ENCODE data around the gene SYT15B. TPM values are rescaled to one million over a fixed set of nuclear protein-coding genes. Genes with fewer than 3 reads are reported as not detected.
"Not testable (repeated sequence)": the region's sequence is repeated elsewhere in the genome, so short reads cannot be mapped to it uniquely, and the experiment has no call there.

SYT15B gene
- under 1 TPM; 0.23 to 0.32 TPM for total RNA-seq

DNA sequence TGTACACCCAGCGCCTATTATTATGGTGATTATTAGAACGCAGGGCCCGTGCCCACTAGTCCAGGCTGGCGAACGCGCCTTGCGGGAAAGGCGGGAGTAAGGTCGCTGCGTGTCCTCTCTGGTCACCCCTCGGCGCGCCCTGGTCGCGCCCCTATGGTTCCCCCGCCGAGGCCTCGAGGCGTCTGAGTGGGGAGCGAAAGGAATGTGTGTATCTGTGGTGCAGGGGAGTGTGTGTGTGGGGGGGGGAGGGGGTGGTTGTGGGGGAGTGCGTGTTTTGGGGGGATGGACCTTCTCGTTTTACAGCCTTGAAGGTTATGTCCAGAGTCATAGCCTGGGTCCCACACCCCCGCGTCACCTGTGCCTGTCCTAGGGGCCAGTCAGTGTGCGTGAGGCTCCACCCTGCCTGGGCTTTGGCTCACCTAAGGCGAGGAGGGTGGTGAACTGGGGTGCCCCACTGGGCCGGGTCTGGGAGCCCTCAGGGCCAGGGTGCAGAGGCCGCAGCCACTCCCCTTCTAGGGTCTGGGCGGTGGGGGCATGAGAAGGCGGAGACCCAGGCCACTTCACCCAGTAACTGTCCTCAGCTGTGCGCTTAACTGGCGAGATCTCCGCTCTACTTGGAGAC is at the start of gene SYT15B:
Gene SYT15B (minus strand): TSS at position 39 of the 622 bp plus-strand sequence. CDS start 952 bp downstream, outside the sequence.
- H3K27me3 Mint-ChIP-seq (ENCODE audit: low read depth); H3K4me3 Mint-ChIP-seq: not testable (repeated sequence)

DNA sequence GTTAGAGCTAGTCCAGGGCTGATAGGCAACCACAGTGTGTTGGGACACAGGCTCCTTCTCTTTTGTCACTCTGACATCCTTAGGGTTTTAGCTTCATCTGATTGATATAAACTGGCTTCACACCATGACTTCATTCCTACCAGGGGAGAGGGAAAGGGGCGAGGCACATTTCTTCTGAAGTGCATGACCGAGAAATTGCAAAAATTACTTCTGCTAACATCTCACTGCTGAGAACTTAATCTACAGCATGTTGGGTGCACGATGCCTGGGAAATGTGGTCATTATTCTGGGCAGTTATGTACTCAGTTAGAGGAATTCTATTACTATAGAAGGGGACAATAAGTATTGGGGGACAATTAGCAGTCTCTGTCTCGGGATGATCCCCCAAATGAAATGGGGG is 16.2 kb upstream of the SYT15B start:
- H3K4me3 Mint-ChIP-seq; H3K27ac Mint-ChIP-seq; H3K27me3 Mint-ChIP-seq (ENCODE audit: low read depth); DNase-seq; POLR2A ChIA-PET; H3K4me1 Mint-ChIP-seq (ENCODE audit: low read depth); H3K9me3 Mint-ChIP-seq (ENCODE audit: insufficient read depth); CTCF ChIA-PET; H3K36me3 Mint-ChIP-seq (ENCODE audit: low read depth); ATAC-seq: not testable (repeated sequence)

More for the DNA sequence above, at the start of gene SYT15B:
- ATAC-seq; H3K27ac Mint-ChIP-seq; CTCF ChIA-PET; DNase-seq; H3K36me3 Mint-ChIP-seq (ENCODE audit: low read depth); POLR2A ChIA-PET; H3K4me1 Mint-ChIP-seq (ENCODE audit: low read depth); H3K9me3 Mint-ChIP-seq (ENCODE audit: insufficient read depth): not testable (repeated sequence)

DNA sequence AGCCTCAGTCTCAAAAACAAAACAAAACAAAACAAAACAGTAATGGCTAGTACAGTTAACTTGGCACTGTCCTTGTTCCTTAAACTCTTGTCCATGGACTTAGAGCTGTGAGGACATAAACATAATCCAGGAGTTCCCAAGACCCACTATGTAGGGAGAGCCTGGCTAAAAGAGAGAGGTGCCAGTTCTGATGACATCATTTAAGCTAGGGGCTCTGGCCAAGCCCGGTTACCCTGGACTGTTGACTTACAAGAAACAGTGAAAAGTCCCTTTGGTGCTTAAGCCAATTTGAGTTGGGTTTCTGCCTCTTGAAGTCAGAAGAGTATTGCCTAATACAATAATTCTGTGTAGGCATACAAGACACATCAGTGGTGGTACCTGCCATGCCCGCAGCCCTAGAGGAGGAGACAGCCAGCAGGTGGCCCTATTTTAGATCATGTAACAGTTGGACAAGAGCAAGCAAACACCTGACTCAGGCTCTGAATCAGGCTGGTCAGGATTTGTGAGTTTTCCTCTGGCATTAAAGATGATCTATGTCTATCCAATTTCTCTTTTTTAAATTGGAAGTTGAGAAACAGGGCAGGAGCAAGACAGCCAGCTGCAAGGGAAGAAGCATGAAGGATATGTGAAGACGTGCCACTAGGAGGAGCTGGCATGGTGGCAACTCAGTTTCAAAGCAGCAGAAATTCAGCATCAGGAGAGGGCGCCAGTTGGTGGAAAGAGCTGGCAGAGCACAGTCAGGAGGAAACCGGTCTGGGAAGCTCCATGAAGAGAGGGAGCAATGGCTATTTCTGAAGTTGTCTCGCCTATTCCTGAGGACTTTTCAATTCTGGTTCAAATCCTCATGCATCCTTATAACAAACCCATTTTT is 12.2 kb upstream of the SYT15B start:
- H3K4me3 Mint-ChIP-seq; CTCF ChIA-PET; H3K27me3 Mint-ChIP-seq (ENCODE audit: low read depth); DNase-seq; ATAC-seq; H3K36me3 Mint-ChIP-seq (ENCODE audit: low read depth); H3K27ac Mint-ChIP-seq; H3K9me3 Mint-ChIP-seq (ENCODE audit: insufficient read depth); POLR2A ChIA-PET; H3K4me1 Mint-ChIP-seq (ENCODE audit: low read depth): not testable (repeated sequence)

DNA sequence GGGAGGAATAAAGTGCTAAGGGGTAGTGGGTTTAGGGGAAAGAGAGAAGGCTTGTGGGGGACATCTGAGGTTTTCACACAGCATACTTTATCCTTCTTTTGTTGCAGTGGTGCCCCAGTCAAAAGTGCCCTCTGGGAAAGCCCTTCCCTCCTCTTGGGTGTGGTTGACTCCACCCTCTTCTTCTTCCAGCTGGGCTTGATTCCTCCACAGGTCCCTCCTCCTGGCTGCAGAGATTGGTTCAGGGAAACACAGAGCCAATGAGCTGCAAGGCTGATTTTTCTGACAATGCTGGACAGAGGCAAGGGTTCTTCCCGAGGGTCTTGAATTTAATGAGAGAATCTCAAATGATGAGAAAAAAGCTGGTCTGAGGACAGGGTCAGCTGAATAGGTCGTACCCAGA is 7.4 kb upstream of the SYT15B start:
- H3K4me3 Mint-ChIP-seq; CTCF ChIA-PET; ATAC-seq; DNase-seq; H3K27me3 Mint-ChIP-seq (ENCODE audit: low read depth); H3K4me1 Mint-ChIP-seq (ENCODE audit: low read depth); H3K27ac Mint-ChIP-seq; H3K9me3 Mint-ChIP-seq (ENCODE audit: insufficient read depth); H3K36me3 Mint-ChIP-seq (ENCODE audit: low read depth); POLR2A ChIA-PET: not testable (repeated sequence)

DNA sequence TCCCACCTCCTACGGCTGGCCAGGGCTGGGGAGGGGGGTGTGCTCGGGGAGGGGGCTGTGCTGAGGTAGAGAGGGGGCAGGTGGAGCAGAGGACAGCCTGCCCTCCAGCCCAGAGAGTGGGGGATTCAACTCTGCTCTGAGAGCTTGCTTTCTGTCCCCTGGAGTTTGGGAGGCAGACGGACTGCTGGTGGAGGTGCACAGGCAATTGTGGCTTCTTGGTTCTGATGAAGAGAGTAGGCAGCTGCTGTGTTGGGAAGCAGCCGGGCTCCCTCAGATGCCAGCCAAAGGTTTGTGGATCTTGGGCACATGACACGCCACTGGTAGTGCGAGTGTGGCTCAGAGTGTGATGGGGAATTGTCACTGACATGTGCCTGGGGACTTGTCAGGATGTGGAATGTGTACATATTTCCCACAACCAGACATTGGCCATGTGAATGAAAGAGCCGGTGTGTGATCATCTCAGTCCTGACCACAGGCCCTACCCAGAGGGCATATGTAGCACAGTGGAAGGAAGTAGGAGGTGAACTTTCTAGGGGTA is 5.3 kb upstream of the SYT15B start:
- H3K9me3 Mint-ChIP-seq (ENCODE audit: insufficient read depth); POLR2A ChIA-PET; H3K27me3 Mint-ChIP-seq (ENCODE audit: low read depth); H3K4me1 Mint-ChIP-seq (ENCODE audit: low read depth); H3K4me3 Mint-ChIP-seq; DNase-seq; H3K36me3 Mint-ChIP-seq (ENCODE audit: low read depth); H3K27ac Mint-ChIP-seq; CTCF ChIA-PET; ATAC-seq: not testable (repeated sequence)

DNA sequence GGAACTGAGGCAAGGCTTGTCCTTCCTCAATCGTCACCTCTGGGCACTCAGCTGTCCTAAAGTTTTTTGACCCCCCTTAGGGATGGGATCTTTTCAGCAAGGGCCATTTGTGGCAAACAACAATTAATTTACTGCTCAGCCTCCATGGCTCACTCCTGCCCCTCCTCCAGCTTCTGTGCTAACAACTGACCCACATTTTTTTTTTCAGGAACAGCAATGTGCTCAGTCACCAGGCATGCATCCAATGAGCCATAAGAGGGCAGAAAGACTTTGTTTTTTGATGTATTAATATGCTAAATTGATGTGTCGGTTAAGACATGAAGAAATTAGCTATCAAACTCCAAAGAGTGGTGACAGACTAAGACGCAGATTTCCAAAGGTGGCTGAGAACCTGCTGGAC is 4.7 kb upstream of the SYT15B start:
- H3K4me3 Mint-ChIP-seq; H3K36me3 Mint-ChIP-seq (ENCODE audit: low read depth); DNase-seq; H3K4me1 Mint-ChIP-seq (ENCODE audit: low read depth); H3K27ac Mint-ChIP-seq; POLR2A ChIA-PET; CTCF ChIA-PET; ATAC-seq; H3K9me3 Mint-ChIP-seq (ENCODE audit: insufficient read depth); H3K27me3 Mint-ChIP-seq (ENCODE audit: low read depth): not testable (repeated sequence)

DNA sequence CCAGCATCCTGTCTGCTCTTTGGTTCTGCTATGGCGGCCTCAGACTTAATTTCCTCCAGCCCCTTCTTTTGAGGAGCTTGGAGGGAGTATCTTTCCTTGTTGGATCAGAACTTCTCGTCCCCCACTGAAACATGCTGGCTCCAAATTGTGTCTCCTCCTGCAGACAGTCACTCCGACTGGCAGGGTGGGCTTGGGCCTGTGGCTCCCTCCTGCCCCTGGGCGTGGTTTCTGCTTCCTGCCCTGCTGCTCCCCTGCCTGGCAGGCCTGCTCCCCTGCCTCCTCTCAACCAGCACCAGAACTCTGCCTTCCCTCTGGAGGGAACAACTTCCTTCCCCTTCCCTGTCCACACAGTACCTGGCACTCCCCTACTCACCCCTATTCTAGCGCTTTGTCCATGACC is 3.8 kb upstream of the SYT15B start:
- DNase-seq; H3K27ac Mint-ChIP-seq; H3K4me3 Mint-ChIP-seq; H3K27me3 Mint-ChIP-seq (ENCODE audit: low read depth); H3K36me3 Mint-ChIP-seq (ENCODE audit: low read depth); CTCF ChIA-PET; H3K9me3 Mint-ChIP-seq (ENCODE audit: insufficient read depth); H3K4me1 Mint-ChIP-seq (ENCODE audit: low read depth); ATAC-seq; POLR2A ChIA-PET: not testable (repeated sequence)

DNA sequence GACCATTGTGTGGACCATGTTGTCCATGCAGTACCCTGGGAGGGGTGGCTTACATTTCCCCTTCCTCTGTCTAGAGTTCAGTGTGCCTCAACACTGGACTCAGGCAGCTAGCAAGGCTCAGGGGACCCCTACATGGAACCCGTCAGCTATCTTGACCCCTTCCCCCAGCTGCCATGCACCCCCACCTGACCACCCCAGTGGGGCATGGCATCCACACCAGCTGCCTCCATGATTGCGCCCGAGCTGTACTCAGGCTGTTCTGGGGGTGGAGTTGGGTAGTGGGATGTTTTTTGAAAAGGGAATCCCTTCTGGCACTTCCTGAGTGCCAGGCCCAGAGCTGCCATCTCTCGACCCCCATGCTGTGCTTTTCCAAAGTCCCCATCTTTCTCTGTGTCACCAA is 1.8 kb upstream of the SYT15B start:
- DNase-seq; H3K27me3 Mint-ChIP-seq (ENCODE audit: low read depth); CTCF ChIA-PET; H3K27ac Mint-ChIP-seq; ATAC-seq; H3K4me1 Mint-ChIP-seq (ENCODE audit: low read depth); H3K9me3 Mint-ChIP-seq (ENCODE audit: insufficient read depth); POLR2A ChIA-PET; H3K36me3 Mint-ChIP-seq (ENCODE audit: low read depth); H3K4me3 Mint-ChIP-seq: not testable (repeated sequence)

DNA sequence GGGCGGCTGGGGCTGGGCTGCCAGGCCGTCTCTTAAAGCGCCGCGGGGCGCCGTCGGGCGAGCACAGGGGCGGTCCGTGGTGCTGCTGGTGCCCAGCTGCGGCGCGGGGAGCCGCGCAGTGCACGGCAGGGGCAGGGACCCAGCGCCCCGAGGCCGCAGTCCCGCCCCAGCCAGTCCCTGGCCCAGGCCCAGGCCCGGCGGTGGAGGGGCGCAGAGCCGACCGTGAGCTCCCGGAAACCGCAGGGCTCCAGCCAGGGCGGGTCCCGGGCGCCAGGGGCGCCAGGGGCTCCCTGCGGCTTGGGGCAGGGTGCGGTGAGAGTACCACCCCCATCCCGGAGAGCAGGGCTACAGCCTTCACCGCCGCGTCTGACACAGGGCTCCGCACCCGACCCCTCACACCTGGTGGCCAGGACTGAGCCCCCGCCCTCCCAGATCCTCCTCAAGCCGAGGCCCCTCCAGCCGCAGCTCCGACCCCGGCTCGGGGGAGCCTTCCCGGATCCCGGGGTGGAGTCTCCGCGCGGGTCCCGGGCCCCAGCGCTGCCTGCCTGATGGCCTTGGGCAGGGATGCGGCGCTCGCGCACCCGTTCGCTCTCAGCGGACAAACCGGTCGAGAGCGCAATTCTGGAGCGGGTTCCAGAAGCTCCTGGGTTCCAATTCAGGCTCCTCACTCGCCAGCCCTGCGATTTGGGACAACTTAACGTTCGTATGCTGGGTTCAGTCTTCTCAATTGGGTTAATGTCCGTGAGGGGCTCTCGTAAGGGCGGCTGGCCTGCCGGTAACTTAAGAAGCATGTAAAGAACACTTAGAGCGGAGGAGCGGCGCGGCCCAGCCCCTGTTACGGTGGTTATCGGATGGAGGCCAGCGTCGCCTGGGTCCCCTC is 478 bp downstream of the SYT15B start:
- H3K4me3 Mint-ChIP-seq; H3K27me3 Mint-ChIP-seq (ENCODE audit: low read depth); DNase-seq; H3K27ac Mint-ChIP-seq; H3K36me3 Mint-ChIP-seq (ENCODE audit: low read depth); H3K4me1 Mint-ChIP-seq (ENCODE audit: low read depth); CTCF ChIA-PET; H3K9me3 Mint-ChIP-seq (ENCODE audit: insufficient read depth); POLR2A ChIA-PET: not testable (repeated sequence)
- ATAC-seq: peak; percentile 47

DNA sequence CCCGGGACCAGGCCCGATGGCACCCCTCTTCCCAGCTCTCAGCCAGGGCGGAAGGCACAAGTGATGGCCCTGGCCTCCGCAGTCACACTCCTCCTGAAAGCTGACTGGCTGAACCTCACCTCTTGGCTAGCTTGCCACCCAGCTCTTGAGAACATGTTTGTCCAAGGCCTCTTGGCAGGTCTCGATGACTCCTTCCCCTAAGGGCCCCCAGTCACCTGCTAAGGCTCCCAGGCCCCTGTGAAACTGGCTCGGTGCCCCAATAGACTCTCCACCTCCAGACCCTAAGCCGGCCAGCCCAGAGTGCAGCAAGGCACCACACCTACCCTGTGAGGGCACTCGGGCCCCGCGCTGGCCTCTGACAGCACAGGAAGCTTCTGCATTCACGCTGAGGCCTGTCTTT is 4.5 kb downstream of the SYT15B start:
- CTCF ChIA-PET, H3K4me3 Mint-ChIP-seq, POLR2A ChIA-PET: not testable (repeated sequence)

DNA sequence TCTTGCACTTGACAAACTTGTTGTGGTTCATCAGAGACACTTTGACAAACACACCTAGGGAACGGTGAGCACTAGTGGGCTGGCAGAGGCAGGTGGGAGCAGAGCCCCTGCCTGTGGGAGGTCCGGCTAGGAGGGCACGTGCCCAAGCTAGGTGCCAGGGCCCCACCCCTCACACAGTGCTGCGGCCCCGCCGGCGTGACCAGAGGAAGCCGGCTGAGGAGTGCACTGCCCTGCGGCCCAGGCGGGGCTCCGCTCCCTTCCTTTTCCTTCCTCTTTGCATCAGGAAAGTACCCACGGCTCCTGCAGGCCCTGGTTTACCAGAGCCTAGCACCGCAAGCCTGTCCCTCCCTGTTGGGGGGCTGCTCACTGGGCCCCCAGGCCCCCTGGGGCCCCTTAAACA is 7.2 kb downstream of the SYT15B start:
- POLR2A ChIA-PET; DNase-seq; H3K4me1 Mint-ChIP-seq (ENCODE audit: low read depth); H3K27me3 Mint-ChIP-seq (ENCODE audit: low read depth); H3K4me3 Mint-ChIP-seq; H3K9me3 Mint-ChIP-seq (ENCODE audit: insufficient read depth); H3K27ac Mint-ChIP-seq; ATAC-seq; H3K36me3 Mint-ChIP-seq (ENCODE audit: low read depth); CTCF ChIA-PET: not testable (repeated sequence)

More for the DNA sequence above, 4.5 kb downstream of the SYT15B start:
- ATAC-seq; DNase-seq; H3K36me3 Mint-ChIP-seq (ENCODE audit: low read depth); H3K27ac Mint-ChIP-seq; H3K27me3 Mint-ChIP-seq (ENCODE audit: low read depth); H3K9me3 Mint-ChIP-seq (ENCODE audit: insufficient read depth); H3K4me1 Mint-ChIP-seq (ENCODE audit: low read depth): not testable (repeated sequence)

DNA sequence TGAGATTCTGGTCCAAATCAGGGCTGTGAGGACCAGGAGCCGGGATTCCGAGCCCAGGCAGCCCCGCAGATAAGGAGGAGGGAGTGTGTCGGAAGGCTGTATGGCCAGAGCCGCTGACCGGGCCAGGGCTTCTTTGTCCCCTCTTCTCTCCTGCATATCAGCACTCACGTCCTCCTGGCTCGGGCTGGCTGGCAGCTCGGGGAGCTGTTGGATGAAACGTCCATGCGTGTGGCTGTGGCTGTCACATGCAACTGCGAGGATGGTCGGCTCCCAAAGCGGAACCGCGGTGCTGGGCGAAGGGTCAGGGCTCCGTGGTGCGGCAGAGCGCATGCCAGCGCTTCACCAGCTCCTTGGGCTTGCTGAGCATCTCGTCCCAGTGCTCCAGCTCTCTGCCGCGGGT is 9.5 kb downstream of the SYT15B start:
- ATAC-seq; H3K9me3 Mint-ChIP-seq (ENCODE audit: insufficient read depth); H3K4me3 Mint-ChIP-seq; H3K4me1 Mint-ChIP-seq (ENCODE audit: low read depth); POLR2A ChIA-PET; H3K36me3 Mint-ChIP-seq (ENCODE audit: low read depth); H3K27me3 Mint-ChIP-seq (ENCODE audit: low read depth); H3K27ac Mint-ChIP-seq; CTCF ChIA-PET; DNase-seq: not testable (repeated sequence)
